ENCODE data around the gene WEE1. TPM values are rescaled to one million over a fixed set of nuclear protein-coding genes. Genes with fewer than 3 reads are reported as not detected.

The WEE1 gene
- total RNA-seq, 1 donor from 2014 or later: 66.4 TPM

DNA sequence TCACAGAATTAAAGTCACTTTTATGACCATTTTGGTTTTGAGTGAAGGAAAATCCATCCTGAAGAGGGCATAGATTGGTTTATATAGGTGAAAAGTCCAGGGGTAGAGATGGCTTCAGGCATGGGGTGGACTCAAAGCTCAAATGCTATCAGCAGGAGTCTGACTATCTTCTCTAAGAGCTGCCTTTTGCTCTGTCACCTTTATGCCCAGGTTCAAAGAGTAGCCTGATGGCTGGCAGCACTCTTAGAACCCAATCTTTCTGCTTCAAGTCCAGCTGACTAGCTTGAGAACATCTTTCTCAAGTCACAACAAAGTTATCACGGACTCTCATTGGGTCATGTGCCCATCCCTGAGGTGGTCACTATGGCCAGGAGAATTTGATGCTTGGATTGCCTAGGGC, 63.2 kb downstream of the WEE1 start:
- TF ChIP-seq, protein P1, sequence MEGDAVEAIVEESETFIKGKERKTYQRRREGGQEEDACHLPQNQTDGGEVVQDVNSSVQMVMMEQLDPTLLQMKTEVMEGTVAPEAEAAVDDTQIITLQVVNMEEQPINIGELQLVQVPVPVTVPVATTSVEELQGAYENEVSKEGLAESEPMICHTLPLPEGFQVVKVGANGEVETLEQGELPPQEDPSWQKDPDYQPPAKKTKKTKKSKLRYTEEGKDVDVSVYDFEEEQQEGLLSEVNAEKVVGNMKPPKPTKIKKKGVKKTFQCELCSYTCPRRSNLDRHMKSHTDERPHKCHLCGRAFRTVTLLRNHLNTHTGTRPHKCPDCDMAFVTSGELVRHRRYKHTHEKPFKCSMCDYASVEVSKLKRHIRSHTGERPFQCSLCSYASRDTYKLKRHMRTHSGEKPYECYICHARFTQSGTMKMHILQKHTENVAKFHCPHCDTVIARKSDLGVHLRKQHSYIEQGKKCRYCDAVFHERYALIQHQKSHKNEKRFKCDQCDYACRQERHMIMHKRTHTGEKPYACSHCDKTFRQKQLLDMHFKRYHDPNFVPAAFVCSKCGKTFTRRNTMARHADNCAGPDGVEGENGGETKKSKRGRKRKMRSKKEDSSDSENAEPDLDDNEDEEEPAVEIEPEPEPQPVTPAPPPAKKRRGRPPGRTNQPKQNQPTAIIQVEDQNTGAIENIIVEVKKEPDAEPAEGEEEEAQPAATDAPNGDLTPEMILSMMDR (IDR thresholded peaks at IDR 0.05; ENCODE audit: unreplicated experiment): no peak
- no peaks in the 10 kb centered on the region for H3K36me3 Mint-ChIP-seq

DNA sequence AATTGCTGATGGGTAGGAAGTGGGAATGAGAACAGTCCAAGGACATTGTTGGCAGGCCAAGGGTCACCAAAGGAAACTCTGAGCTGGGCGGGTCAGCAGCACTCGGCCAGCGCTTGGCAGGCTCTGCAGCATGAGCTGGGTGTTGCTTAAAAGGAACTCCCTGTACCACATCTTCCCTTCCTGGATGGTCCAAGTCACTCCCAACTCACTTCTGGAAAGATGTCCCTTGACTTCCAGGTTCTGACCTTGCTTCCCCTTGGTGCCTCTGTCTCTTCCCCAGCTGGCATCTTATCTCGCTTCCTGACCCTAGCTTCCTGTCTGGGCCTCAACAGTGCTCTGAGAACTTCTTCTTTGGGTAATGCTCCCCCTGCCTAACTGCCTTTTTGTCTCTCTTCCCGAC, 65.6 kb downstream of the WEE1 start:
- no peaks in the 10 kb centered on the region for H3K4me1 Mint-ChIP-seq
- H3K9me3 Mint-ChIP-seq: peaks cover 4% of the 10 kb centered on the region
- no peaks in the 10 kb centered on the region for H3K36me3 Mint-ChIP-seq
- no peaks in the 10 kb centered on the region for H3K27me3 Mint-ChIP-seq (ENCODE audit: low read depth)
- no peak for DNase-seq (ENCODE audit: low spot score in 2 of 2, unreplicated experiment in 2 of 2)
- H3K4me3 Mint-ChIP-seq: no peak overlapping the region
- TF ChIP-seq, protein P1 (IDR thresholded peaks at IDR 0.05; ENCODE audit: unreplicated experiment): no peak
- H3K27ac Mint-ChIP-seq: no peak overlapping the region

More for the DNA sequence above, 63.2 kb downstream of the WEE1 start:
- Mint-ChIP-seq H3K9me3 (peaks cover 18% of the 10 kb centered on the region), H3K27ac (no peak overlapping the region), H3K4me3 (no peak overlapping the region), H3K27me3 (ENCODE audit: low read depth) (no peaks in the 10 kb centered on the region), H3K4me1 (no peaks in the 10 kb centered on the region)
- DNase-seq (ENCODE audit: low spot score in 2 of 2, unreplicated experiment in 2 of 2): no peak

Other genes with a start within 250 kb of the WEE1 start
- 123 to 140 TPM (median 129 TPM) in 3 replicates for gene IPO7, start 189.0 kb upstream of the WEE1 start, total RNA-seq
- 29.1 to 39.0 TPM (median 32.4 TPM) in 3 replicates for gene ZNF143, start 112.7 kb upstream of the WEE1 start, total RNA-seq
- gene SWAP70, start 90.4 kb downstream of the WEE1 start, total RNA-seq: 22.9 to 25.9 TPM (median 24.0 TPM) in 3 replicates